OCI-LY3 (cell line): ENCODE measurements around the gene PLIN5.

Experiments used
- H2AFZ ChIP-seq: fragments of 200-600, 300-600 bp; shearing (Covaris generic); 2 replicates; pipeline ENCODE4 v1.6.0; 2014; ENCODE audit warnings: antibody characterized with exemption, low read depth, low read length
- H3K27ac ChIP-seq: fragments of 200-600, 300-600 bp; sonication (generic); 2 replicates; pipeline ENCODE4 v1.5.1; 2014; ENCODE audit warnings: mild to moderate bottlenecking, low read length, moderate library complexity, mixed read lengths
- H3K27me3 ChIP-seq: fragments of 200-600, 300-600 bp; sonication (generic); 2 replicates; pipeline ENCODE4 v1.6.1; 2014; ENCODE audit warnings: low read depth, low read length, mixed read lengths
- H3K36me3 ChIP-seq: fragments of 200-600, 300-600 bp; sonication (generic); replicated peaks from 2 replicates; pipeline ENCODE3; 2014; ENCODE audit warnings: low read depth, low read length, mixed read lengths
- H3K4me1 ChIP-seq: fragments of 300-600, 200-600 bp; sonication (generic); 2 replicates; pipeline ENCODE4 v1.6.1; 2014; ENCODE audit warnings: low read length, mixed read lengths
- H3K4me2 ChIP-seq: fragments of 200-600, 300-600 bp; sonication (generic); 2 replicates; pipeline ENCODE4 v1.6.1; 2014; ENCODE audit warnings: low read length, mixed read lengths
- H3K4me3 ChIP-seq: fragments of 300-600, 200-600 bp; sonication (generic); 2 replicates; pipeline ENCODE4 v1.5.1; 2014; ENCODE audit warnings: antibody characterized with exemption, mild to moderate bottlenecking, low read length, moderate library complexity
- H3K79me2 ChIP-seq: fragments of 300-600, 200-600 bp; shearing (Covaris generic); 2 replicates; pipeline ENCODE4 v1.6.1; 2014; ENCODE audit warnings: mild to moderate bottlenecking, low read length, mixed read lengths
- H3K9ac ChIP-seq: fragments of 300-600, 200-600 bp; shearing (Covaris generic); 2 replicates; pipeline ENCODE4 v1.6.0; 2014; ENCODE audit warnings: mild to moderate bottlenecking, low read length, moderate library complexity
- H3K9me3 ChIP-seq: fragments of 200-600, 300-600 bp; shearing (Covaris generic); 2 replicates; pipeline ENCODE4 v1.6.1; 2014; ENCODE audit warnings: low read length, mixed read lengths; ENCODE audit not compliant: insufficient read depth
- H4K20me1 ChIP-seq: fragments of 200-600, 300-600 bp; sonication (generic); 2 replicates; pipeline ENCODE4 v1.6.1; 2016; ENCODE audit warnings: low read length, mixed read lengths; ENCODE audit not compliant: insufficient read depth
- EZH2phosphoT487 ChIP-seq: fragments of 200-600 bp; shearing (Covaris generic); IDR thresholded peaks from 2 replicates; pipeline ENCODE4 v1.6.1; 2018; ENCODE audit warnings: antibody characterized with exemption, mixed run types, low read depth
- TF ChIP-seq, protein P1 (sequence below): fragments of 200-600, 300-600 bp; sonication (generic); IDR thresholded peaks from 2 replicates; pipeline ENCODE4 v1.5.1; 2014; ENCODE audit warnings: antibody characterized with exemption, low read length, low read depth

PLIN5 gene

DNA sequence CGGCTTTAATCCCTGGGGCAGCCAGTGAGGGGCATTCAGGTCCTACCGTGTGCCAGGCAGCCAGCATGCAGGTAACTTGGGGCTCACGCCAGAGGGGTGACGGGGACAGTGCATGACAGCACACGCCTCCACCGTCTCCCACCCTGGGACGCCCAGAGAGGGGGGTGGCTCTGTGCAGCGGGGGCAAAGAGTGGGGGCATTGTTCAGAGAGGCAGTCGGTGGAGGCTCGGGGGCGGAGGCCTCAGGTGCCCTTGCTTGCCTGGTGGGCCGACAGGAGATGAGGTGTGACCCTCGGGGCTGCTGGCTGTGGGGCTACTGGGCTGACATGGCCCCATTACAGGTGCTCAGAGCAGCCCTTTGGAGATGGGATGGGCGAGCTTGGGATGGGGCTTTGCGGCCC, 35.2 kb downstream of the PLIN5 start:
- no peaks in the 10 kb centered on the region for H4K20me1 ChIP-seq
- H3K9ac ChIP-seq: no peak overlapping the region
- peaks cover 28% of the 10 kb centered on the region for H3K36me3 ChIP-seq
- no peaks in the 10 kb centered on the region for H3K27me3 ChIP-seq
- no peaks in the 10 kb centered on the region for H3K4me1 ChIP-seq
- TF ChIP-seq, protein P1, sequence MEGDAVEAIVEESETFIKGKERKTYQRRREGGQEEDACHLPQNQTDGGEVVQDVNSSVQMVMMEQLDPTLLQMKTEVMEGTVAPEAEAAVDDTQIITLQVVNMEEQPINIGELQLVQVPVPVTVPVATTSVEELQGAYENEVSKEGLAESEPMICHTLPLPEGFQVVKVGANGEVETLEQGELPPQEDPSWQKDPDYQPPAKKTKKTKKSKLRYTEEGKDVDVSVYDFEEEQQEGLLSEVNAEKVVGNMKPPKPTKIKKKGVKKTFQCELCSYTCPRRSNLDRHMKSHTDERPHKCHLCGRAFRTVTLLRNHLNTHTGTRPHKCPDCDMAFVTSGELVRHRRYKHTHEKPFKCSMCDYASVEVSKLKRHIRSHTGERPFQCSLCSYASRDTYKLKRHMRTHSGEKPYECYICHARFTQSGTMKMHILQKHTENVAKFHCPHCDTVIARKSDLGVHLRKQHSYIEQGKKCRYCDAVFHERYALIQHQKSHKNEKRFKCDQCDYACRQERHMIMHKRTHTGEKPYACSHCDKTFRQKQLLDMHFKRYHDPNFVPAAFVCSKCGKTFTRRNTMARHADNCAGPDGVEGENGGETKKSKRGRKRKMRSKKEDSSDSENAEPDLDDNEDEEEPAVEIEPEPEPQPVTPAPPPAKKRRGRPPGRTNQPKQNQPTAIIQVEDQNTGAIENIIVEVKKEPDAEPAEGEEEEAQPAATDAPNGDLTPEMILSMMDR: no peak
- no peak for TF ChIP-seq EZH2phosphoT487
- H2AFZ ChIP-seq: no peak overlapping the region
- H3K4me2 ChIP-seq: no peak overlapping the region
- no peaks in the 10 kb centered on the region for H3K9me3 ChIP-seq
- H3K4me3 ChIP-seq: no peak overlapping the region
- no peaks in the 10 kb centered on the region for H3K79me2 ChIP-seq
- no peak overlapping the region for H3K27ac ChIP-seq

- H2AFZ ChIP-seq: no peak overlapping the region
- H3K36me3 ChIP-seq: peaks cover 29% of the 10 kb centered on the region
- H3K27ac ChIP-seq: no peak overlapping the region
- no peaks in the 10 kb centered on the region for H4K20me1 ChIP-seq
- H3K27me3 ChIP-seq: no peaks in the 10 kb centered on the region
- H3K4me3 ChIP-seq: no peak overlapping the region
- no peaks in the 10 kb centered on the region for H3K4me1 ChIP-seq
- H3K9me3 ChIP-seq: no peaks in the 10 kb centered on the region
- H3K79me2 ChIP-seq: no peaks in the 10 kb centered on the region
- no peak overlapping the region for H3K9ac ChIP-seq
- H3K4me2 ChIP-seq: no peak overlapping the region
- no peak for TF ChIP-seq EZH2phosphoT487
- TF ChIP-seq, protein P1: no peak
These were observed 35.7 kb downstream of the PLIN5 start for GRCh38 chr19:4499318-4499717.

- H4K20me1 ChIP-seq: no peaks in the 10 kb centered on the region
- H3K27ac ChIP-seq: no peak overlapping the region
- no peak overlapping the region for H2AFZ ChIP-seq
- H3K36me3 ChIP-seq: peaks cover 33% of the 10 kb centered on the region
- no peak overlapping the region for H3K9ac ChIP-seq
- H3K27me3 ChIP-seq: no peaks in the 10 kb centered on the region
- H3K4me2 ChIP-seq: no peak overlapping the region
- H3K4me1 ChIP-seq: no peaks in the 10 kb centered on the region
- no peaks in the 10 kb centered on the region for H3K9me3 ChIP-seq
- no peak overlapping the region for H3K4me3 ChIP-seq
- TF ChIP-seq EZH2phosphoT487: no peak
- TF ChIP-seq, protein P1: no peak
- no peaks in the 10 kb centered on the region for H3K79me2 ChIP-seq
These were observed 36.3 kb downstream of the PLIN5 start for GRCh38 chr19:4498694-4499093.

- Histone ChIP-seq H3K4me1 (no peaks in the 10 kb centered on the region), H4K20me1 (no peaks in the 10 kb centered on the region), H3K4me3 (no peak overlapping the region), H2AFZ (no peak overlapping the region), H3K9me3 (no peaks in the 10 kb centered on the region), H3K27ac (no peak overlapping the region), H3K4me2 (no peak overlapping the region), H3K27me3 (no peaks in the 10 kb centered on the region), H3K79me2 (no peaks in the 10 kb centered on the region), H3K36me3 (peaks cover 40% of the 10 kb centered on the region), H3K9ac (no peak overlapping the region)
- TF ChIP-seq EZH2phosphoT487: no peak
- TF ChIP-seq, protein P1: no peak
These were observed 37.1 kb downstream of the PLIN5 start for GRCh38 chr19:4497770-4498389.
